ENCODE data around the gene NF2.

NF2 gene

GRCh38 chr22:29702931-29703501, 99.6 kb downstream of the NF2 start:
- no peak for DNase-seq (ENCODE audit: low spot score)

GRCh38 chr22:29703569-29704195, 100.2 kb downstream of the NF2 start:
- DNase-seq (ENCODE audit: low spot score) = no peak

GRCh38 chr22:29704528-29705285, 101.3 kb downstream of the NF2 start:
- DNase-seq (ENCODE audit: low spot score) = no peak

- DNase-seq (ENCODE audit: low spot score) = no peak
Measured at GRCh38 chr22:29705651-29706050, 102.2 kb downstream of the NF2 start.

GRCh38 chr22:29706486-29706885, 103.1 kb downstream of the NF2 start:
- no peak for DNase-seq (ENCODE audit: low spot score)

- DNase-seq (ENCODE audit: low spot score) = no peak
Measured at GRCh38 chr22:29707010-29707409, 103.6 kb downstream of the NF2 start.

GRCh38 chr22:29707471-29707870, 104.0 kb downstream of the NF2 start:
- no peak for DNase-seq (ENCODE audit: low spot score)

- no peak for DNase-seq (ENCODE audit: low spot score)
Measured at GRCh38 chr22:29710193-29710592, 106.8 kb downstream of the NF2 start.

GRCh38 chr22:29710922-29711593, 107.6 kb downstream of the NF2 start:
- DNase-seq (ENCODE audit: low spot score) = no peak

- no peak for DNase-seq (ENCODE audit: low spot score)
Measured at GRCh38 chr22:29712119-29712518, 108.7 kb downstream of the NF2 start.

GRCh38 chr22:29713156-29713727, 109.8 kb downstream of the NF2 start:
- DNase-seq (ENCODE audit: low spot score) = no peak

GRCh38 chr22:29715240-29715639, 111.8 kb downstream of the NF2 start:
- DNase-seq (ENCODE audit: low spot score) = peak; percentile 66

- no peak for DNase-seq (ENCODE audit: low spot score)
Measured at GRCh38 chr22:29715705-29716104, 112.3 kb downstream of the NF2 start.

GRCh38 chr22:29716814-29717545, 113.5 kb downstream of the NF2 start:
- no peak for DNase-seq (ENCODE audit: low spot score)

GRCh38 chr22:29717789-29718188, 114.4 kb downstream of the NF2 start:
- no peak for DNase-seq (ENCODE audit: low spot score)

GRCh38 chr22:29718949-29719898, 115.8 kb downstream of the NF2 start:
- no peak for DNase-seq (ENCODE audit: low spot score)

- peak; percentile 82 for DNase-seq (ENCODE audit: low spot score)
Measured at GRCh38 chr22:29719899-29720645, 116.6 kb downstream of the NF2 start, which contains the start of gene CABP7. Gene CABP7, plus strand, starts transcription at chr22:29720003. Its CDS starts 422 bp downstream, at chr22:29720425.

- no peak for DNase-seq (ENCODE audit: low spot score)
Measured at GRCh38 chr22:29720811-29721323, 117.4 kb downstream of the NF2 start.

- DNase-seq (ENCODE audit: low spot score) = no peak
Measured at GRCh38 chr22:29722151-29722550, 118.7 kb downstream of the NF2 start.

GRCh38 chr22:29722587-29722986, 119.2 kb downstream of the NF2 start:
- DNase-seq (ENCODE audit: low spot score) = no peak

Data from D341Med (cell line).